ENCODE data around the gene COL25A1. TPM values are rescaled to one million over a fixed set of nuclear protein-coding genes. Genes with fewer than 3 reads are reported as not detected.

The COL25A1 gene
- polyA plus RNA-seq, 2 of the 4 experiments (the other 2 are of a cell fraction), result not detected

DNA sequence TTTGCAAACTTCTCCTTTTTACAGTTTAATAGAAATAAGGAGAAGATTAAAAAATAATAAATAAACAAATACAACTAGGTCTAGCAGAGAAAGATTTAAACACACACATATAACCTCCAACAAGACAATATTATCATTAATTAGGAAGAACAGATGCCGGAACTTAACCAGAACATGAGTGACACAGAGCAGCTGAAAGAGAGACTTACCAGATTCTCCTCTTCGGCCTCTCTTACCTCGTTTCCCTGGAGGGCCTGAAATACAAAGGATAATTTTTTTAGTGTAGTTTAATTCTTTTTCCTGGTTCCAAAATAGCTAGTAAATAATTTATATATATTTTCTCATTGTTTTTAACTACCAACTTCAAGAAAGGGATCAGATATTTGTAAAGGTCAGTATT is 252.5 kb downstream of the COL25A1 start:
- no peak overlapping the region for H3K4me3 ChIP-seq
- FAIRE-seq (no peak), ATAC-seq (no peak), DNase-seq (ENCODE audit: low read depth in 1 of 2, low spot score in 1 of 2) (no peak)
- no peaks in the 10 kb centered on the region for H3K4me1 ChIP-seq
- no peak overlapping the region for H3K4me2 ChIP-seq
- no peak for TF ChIP-seq HOXB13 (CRISPR knock-in tag; IDR thresholded peaks at IDR 0.05; ENCODE audit: low read depth)
- no peak for TF ChIP-seq CHD2 (IDR thresholded peaks at IDR 0.05; ENCODE audit: low read length, partially characterized antibody)
- TF ChIP-seq, protein P1, sequence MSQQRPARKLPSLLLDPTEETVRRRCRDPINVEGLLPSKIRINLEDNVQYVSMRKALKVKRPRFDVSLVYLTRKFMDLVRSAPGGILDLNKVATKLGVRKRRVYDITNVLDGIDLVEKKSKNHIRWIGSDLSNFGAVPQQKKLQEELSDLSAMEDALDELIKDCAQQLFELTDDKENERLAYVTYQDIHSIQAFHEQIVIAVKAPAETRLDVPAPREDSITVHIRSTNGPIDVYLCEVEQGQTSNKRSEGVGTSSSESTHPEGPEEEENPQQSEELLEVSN (IDR thresholded peaks at IDR 0.05; ENCODE audit: borderline replicate concordance, low read depth), result no peak
- no peak for TF ChIP-seq NR3C1 (IDR thresholded peaks at IDR 0.05)
- TF ChIP-seq RARB (CRISPR knock-in tag; IDR thresholded peaks at IDR 0.05), result no peak
- TF ChIP-seq RCOR1 (IDR thresholded peaks at IDR 0.05; ENCODE audit: low read depth, low read length), result no peak
- TF ChIP-seq GATA3 (IDR thresholded peaks at IDR 0.05; ENCODE audit: borderline replicate concordance), result no peak
- TF ChIP-seq, protein P2, sequence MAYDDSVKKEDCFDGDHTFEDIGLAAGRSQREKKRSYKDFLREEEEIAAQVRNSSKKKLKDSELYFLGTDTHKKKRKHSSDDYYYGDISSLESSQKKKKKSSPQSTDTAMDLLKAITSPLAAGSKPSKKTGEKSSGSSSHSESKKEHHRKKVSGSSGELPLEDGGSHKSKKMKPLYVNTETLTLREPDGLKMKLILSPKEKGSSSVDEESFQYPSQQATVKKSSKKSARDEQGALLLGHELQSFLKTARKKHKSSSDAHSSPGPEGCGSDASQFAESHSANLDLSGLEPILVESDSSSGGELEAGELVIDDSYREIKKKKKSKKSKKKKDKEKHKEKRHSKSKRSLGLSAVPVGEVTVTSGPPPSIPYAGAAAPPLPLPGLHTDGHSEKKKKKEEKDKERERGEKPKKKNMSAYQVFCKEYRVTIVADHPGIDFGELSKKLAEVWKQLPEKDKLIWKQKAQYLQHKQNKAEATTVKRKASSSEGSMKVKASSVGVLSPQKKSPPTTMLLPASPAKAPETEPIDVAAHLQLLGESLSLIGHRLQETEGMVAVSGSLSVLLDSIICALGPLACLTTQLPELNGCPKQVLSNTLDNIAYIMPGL (CRISPR knock-in tag; IDR thresholded peaks at IDR 0.05; ENCODE audit: borderline replicate concordance), result no peak
- no peak for TF ChIP-seq BHLHE40 (IDR thresholded peaks at IDR 0.05; ENCODE audit: low read depth, low read length)
- no peak for TF ChIP-seq FOXS1 (CRISPR knock-in tag; IDR thresholded peaks at IDR 0.05)
- no peak for TF ChIP-seq CBX2 (IDR thresholded peaks at IDR 0.05; ENCODE audit: borderline replicate concordance, low read depth)
- no peak for TF ChIP-seq HOXA7 (CRISPR knock-in tag; IDR thresholded peaks at IDR 0.05)
- POLR2A ChIA-PET, result no interaction called here
- CTCF ChIA-PET, result no interaction called here
- no peaks in the 10 kb centered on the region for H3K9me3 ChIP-seq
- WGBS (ENCODE audit: missing lambda C conversion rate), result 37% methylated on average over 3 of the region's 3 CpGs
- no peak overlapping the region for H3K27ac ChIP-seq

DNA sequence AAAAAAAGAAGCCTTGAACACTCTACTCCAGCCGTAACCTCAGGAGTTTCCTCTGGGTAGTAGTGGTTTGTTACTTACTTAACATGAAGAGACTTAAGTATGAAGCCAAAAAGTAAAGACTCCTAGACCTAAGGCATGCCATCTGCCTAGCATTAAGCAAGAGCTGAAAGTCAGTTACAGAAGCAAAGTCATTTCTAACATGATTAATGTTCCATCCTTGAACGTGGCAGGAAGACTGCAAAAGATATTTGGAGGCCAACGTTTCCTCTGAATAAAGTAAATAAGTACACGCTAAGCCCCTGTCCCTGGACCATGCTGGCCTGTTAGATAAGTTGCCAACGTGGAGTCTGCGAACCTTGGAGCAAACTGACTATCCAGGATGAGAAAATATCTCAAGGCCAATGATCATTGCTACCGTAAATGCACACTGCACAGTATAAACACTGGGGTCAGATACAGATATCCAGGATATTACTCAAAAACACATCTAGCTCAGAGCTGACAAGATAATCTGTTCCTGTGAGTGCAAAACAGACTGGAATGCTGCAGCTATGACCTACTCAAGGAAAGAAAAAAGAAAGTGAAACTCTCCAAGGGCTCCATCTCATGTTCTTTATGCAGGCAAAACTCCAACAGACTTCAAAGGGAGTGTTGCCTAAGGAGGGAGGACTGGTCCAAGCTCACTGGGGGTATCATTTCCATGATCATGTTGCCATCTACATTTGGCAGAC is 255.8 kb downstream of the COL25A1 start:
- DNase-seq (ENCODE audit: low read depth in 1 of 2, low spot score in 1 of 2), result no peak

DNA sequence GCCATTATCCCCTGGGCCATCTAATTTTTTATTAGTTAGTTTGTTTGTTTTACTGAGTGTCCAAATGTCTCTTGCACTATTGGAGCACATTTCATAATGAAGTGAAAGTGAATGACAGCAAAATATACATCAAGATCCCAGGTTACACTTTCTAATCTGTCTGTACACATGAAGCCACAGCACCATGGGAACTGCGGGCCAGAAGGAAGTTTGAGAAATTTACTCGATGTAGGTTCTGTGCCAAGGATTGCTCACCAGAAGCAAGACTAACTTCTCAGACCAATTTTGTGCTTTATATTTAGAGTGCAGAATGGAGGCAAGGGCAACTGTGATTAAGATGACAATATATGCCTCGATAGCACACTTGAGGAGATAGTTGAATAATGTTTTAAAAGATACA is 258.0 kb downstream of the COL25A1 start:
- ATAC-seq (no peak), FAIRE-seq (no peak), DNase-seq (ENCODE audit: low read depth in 1 of 2, low spot score in 1 of 2) (no peak)
- H3K9me3 ChIP-seq, result no peaks in the 10 kb centered on the region
- H3K4me2 ChIP-seq, result no peak overlapping the region
- H3K4me3 ChIP-seq, result no peak overlapping the region
- WGBS (ENCODE audit: missing lambda C conversion rate), result 31% methylated on average over 3 of the region's 3 CpGs
- ChIA-PET POLR2A (no interaction called here), CTCF (no interaction called here)
- H3K27ac ChIP-seq, result no peak overlapping the region
- no peaks in the 10 kb centered on the region for H3K4me1 ChIP-seq
- TF ChIP-seq MYC (IDR thresholded peaks at IDR 0.05; ENCODE audit: borderline replicate concordance, low read length), result no peak
- no peak for TF ChIP-seq POLR2A (IDR thresholded peaks at IDR 0.05; ENCODE audit: low read length)
- TF ChIP-seq, protein P1 (IDR thresholded peaks at IDR 0.05; ENCODE audit: borderline replicate concordance, low read depth), result no peak
- no peak for TF ChIP-seq CBX2 (IDR thresholded peaks at IDR 0.05; ENCODE audit: borderline replicate concordance, low read depth)
- no peak for TF ChIP-seq HDAC2 (IDR thresholded peaks at IDR 0.05)
- TF ChIP-seq CHD2 (IDR thresholded peaks at IDR 0.05; ENCODE audit: low read length, partially characterized antibody), result no peak
- TF ChIP-seq GATA3 (IDR thresholded peaks at IDR 0.05; ENCODE audit: borderline replicate concordance), result no peak
- no peak for TF ChIP-seq ESRRA (IDR thresholded peaks at IDR 0.05; ENCODE audit: borderline replicate concordance, low read length)
- TF ChIP-seq, protein P3, sequence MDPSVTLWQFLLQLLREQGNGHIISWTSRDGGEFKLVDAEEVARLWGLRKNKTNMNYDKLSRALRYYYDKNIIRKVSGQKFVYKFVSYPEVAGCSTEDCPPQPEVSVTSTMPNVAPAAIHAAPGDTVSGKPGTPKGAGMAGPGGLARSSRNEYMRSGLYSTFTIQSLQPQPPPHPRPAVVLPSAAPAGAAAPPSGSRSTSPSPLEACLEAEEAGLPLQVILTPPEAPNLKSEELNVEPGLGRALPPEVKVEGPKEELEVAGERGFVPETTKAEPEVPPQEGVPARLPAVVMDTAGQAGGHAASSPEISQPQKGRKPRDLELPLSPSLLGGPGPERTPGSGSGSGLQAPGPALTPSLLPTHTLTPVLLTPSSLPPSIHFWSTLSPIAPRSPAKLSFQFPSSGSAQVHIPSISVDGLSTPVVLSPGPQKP (IDR thresholded peaks at IDR 0.05; ENCODE audit: low read depth, low read length), result no peak
- TF ChIP-seq, protein P4, sequence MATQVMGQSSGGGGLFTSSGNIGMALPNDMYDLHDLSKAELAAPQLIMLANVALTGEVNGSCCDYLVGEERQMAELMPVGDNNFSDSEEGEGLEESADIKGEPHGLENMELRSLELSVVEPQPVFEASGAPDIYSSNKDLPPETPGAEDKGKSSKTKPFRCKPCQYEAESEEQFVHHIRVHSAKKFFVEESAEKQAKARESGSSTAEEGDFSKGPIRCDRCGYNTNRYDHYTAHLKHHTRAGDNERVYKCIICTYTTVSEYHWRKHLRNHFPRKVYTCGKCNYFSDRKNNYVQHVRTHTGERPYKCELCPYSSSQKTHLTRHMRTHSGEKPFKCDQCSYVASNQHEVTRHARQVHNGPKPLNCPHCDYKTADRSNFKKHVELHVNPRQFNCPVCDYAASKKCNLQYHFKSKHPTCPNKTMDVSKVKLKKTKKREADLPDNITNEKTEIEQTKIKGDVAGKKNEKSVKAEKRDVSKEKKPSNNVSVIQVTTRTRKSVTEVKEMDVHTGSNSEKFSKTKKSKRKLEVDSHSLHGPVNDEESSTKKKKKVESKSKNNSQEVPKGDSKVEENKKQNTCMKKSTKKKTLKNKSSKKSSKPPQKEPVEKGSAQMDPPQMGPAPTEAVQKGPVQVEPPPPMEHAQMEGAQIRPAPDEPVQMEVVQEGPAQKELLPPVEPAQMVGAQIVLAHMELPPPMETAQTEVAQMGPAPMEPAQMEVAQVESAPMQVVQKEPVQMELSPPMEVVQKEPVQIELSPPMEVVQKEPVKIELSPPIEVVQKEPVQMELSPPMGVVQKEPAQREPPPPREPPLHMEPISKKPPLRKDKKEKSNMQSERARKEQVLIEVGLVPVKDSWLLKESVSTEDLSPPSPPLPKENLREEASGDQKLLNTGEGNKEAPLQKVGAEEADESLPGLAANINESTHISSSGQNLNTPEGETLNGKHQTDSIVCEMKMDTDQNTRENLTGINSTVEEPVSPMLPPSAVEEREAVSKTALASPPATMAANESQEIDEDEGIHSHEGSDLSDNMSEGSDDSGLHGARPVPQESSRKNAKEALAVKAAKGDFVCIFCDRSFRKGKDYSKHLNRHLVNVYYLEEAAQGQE (IDR thresholded peaks at IDR 0.05), result no peak
- TF ChIP-seq, protein P5, sequence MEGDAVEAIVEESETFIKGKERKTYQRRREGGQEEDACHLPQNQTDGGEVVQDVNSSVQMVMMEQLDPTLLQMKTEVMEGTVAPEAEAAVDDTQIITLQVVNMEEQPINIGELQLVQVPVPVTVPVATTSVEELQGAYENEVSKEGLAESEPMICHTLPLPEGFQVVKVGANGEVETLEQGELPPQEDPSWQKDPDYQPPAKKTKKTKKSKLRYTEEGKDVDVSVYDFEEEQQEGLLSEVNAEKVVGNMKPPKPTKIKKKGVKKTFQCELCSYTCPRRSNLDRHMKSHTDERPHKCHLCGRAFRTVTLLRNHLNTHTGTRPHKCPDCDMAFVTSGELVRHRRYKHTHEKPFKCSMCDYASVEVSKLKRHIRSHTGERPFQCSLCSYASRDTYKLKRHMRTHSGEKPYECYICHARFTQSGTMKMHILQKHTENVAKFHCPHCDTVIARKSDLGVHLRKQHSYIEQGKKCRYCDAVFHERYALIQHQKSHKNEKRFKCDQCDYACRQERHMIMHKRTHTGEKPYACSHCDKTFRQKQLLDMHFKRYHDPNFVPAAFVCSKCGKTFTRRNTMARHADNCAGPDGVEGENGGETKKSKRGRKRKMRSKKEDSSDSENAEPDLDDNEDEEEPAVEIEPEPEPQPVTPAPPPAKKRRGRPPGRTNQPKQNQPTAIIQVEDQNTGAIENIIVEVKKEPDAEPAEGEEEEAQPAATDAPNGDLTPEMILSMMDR (IDR thresholded peaks at IDR 0.05), result no peak

More for the DNA sequence above, 255.8 kb downstream of the COL25A1 start:
- WGBS (ENCODE audit: missing lambda C conversion rate), result 23% methylated on average over 7 of the region's 7 CpGs
- ATAC-seq, result no peak
- ChIA-PET POLR2A (no interaction called here), CTCF (no interaction called here)
- Histone ChIP-seq H3K4me2 (no peak overlapping the region), H3K27ac (no peak overlapping the region), H3K4me1 (no peaks in the 10 kb centered on the region), H3K9me3 (no peaks in the 10 kb centered on the region), H3K4me3 (no peak overlapping the region)
- FAIRE-seq, result no peak
- TF ChIP-seq HOXB13 (CRISPR knock-in tag; IDR thresholded peaks at IDR 0.05; ENCODE audit: low read depth), result no peak
- TF ChIP-seq TP53 (CRISPR knock-in tag; IDR thresholded peaks at IDR 0.05), result no peak
- TF ChIP-seq, protein P6, sequence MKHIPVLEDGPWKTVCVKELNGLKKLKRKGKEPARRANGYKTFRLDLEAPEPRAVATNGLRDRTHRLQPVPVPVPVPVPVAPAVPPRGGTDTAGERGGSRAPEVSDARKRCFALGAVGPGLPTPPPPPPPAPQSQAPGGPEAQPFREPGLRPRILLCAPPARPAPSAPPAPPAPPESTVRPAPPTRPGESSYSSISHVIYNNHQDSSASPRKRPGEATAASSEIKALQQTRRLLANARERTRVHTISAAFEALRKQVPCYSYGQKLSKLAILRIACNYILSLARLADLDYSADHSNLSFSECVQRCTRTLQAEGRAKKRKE (CRISPR knock-in tag; IDR thresholded peaks at IDR 0.05; ENCODE audit: low read depth), result no peak
- no peak for TF ChIP-seq CHD4 (IDR thresholded peaks at IDR 0.05; ENCODE audit: borderline replicate concordance)
